CD4-positive, alpha-beta memory T cell (primary cell): ENCODE data around the gene BMP8B. TPM values are rescaled to one million over a fixed set of nuclear protein-coding genes. Genes with fewer than 3 reads are reported as not detected.
"Not testable (repeated sequence)": the region's sequence is repeated elsewhere in the genome, so short reads cannot be mapped to it uniquely, and the experiment has no call there.

Source experiments
- CTCF ChIA-PET: fragments of 350-600 bp; sonication (Branson Sonifier 250); formaldehyde crosslinking; loops from one replicate; lab custom pipeline; 2021; ENCODE audit warnings: inconsistent platforms; ENCODE audit not compliant: partially characterized antibody; lab: Charles Lee
- POLR2A ChIA-PET: fragments of 350-600 bp; sonication (Branson Sonifier 250); formaldehyde crosslinking; loops from one replicate; lab custom pipeline; 2021; ENCODE audit not compliant: partially characterized antibody; lab: Charles Lee
- DNase-seq, 5 donors: peaks; one replicate each; pipeline versions ENCODE4 v3.0.0 to v3.0.0-alpha.2; 2020 to 2022; ENCODE audit warnings: mixed read lengths in 1 of 5
- H3K27ac ChIP-seq: one replicate; pipeline ENCODE4 v1.7.0; 2013; ENCODE audit warnings: low read depth, low read length
- H3K27me3 ChIP-seq: 2 replicates; pipeline ENCODE4 v1.7.0; 2013; ENCODE audit warnings: mild to moderate bottlenecking, low read length, moderate library complexity; ENCODE audit not compliant: insufficient read depth
- H3K36me3 ChIP-seq: 2 replicates; pipeline ENCODE4 v1.7.0; 2013; ENCODE audit warnings: mild to moderate bottlenecking, low read length, moderate library complexity; ENCODE audit not compliant: insufficient read depth
- H3K4me1 ChIP-seq: 2 replicates; pipeline ENCODE4 v1.7.0; 2013; ENCODE audit warnings: mild to moderate bottlenecking, low read length, moderate library complexity; ENCODE audit not compliant: insufficient read depth
- H3K4me3 ChIP-seq, 2 donors: one replicate each; pipeline ENCODE4 v1.7.0; 2013; ENCODE audit warnings: low read length in 2 of 2, mild to moderate bottlenecking in 1 of 2
- H3K9me3 ChIP-seq, 2 donors: one replicate each; pipeline ENCODE4 v1.7.0; 2013; ENCODE audit warnings: low read length in 2 of 2, control low read depth in 1 of 2; ENCODE audit not compliant: control insufficient read depth in 1 of 2
- H3K27ac Mint-ChIP-seq, 7 donors: one replicate each; pipeline ENCODE4 v1.8.0; 2020 to 2021; ENCODE audit warnings: mixed read lengths in 7 of 7, mild to moderate bottlenecking in 6 of 7, inconsistent platforms in 3 of 7, moderate library complexity in 3 of 7
- H3K27me3 Mint-ChIP-seq, 2 donors: one replicate each; pipeline ENCODE4 v1.8.0; 2020 to 2021; ENCODE audit warnings: mixed read lengths in 2 of 2
- H3K36me3 Mint-ChIP-seq, 2 donors: one replicate each; pipeline ENCODE4 v1.8.0; 2020 to 2021; ENCODE audit warnings: mixed read lengths in 2 of 2, inconsistent platforms in 1 of 2, mild to moderate bottlenecking in 1 of 2
- H3K4me1 Mint-ChIP-seq, 4 donors: one replicate each; pipeline ENCODE4 v1.8.0; 2020 to 2021; ENCODE audit warnings: mixed read lengths in 4 of 4, mild to moderate bottlenecking in 1 of 4
- H3K4me3 Mint-ChIP-seq, 8 donors: one replicate each; pipeline ENCODE4 v1.8.0; 2020 to 2021; ENCODE audit warnings: mixed read lengths in 8 of 8, mild to moderate bottlenecking in 7 of 8, moderate library complexity in 6 of 8, inconsistent platforms in 3 of 8
- H3K9me3 Mint-ChIP-seq, 8 donors: one replicate each; pipeline ENCODE4 v1.8.0; 2020 to 2021; ENCODE audit warnings: mixed read lengths in 8 of 8, mild to moderate bottlenecking in 5 of 8, inconsistent platforms in 3 of 8, moderate library complexity in 1 of 8
- intact Hi-C: fragments of 100-400 bp; cut with micrococcal nuclease; formaldehyde crosslinking; loops from one replicate; pipeline ENCODE4 v1.15.1; 2023
- polyA plus RNA-seq, 2 donors: library from polyadenylated mRNA; unstranded; fragments of 300-500 nt; fragmentation: Illumina TruSeq; gene quantifications; one replicate each; pipeline ENCODE4 v1.2.3, GENCODE V29; 2021
- total RNA-seq, 2 experiments: library from RNA; stranded (reverse); gene quantifications; one replicate each; pipeline ENCODE4 v1.2.3, GENCODE V29; 2021

Gene BMP8B
- total and polyA plus RNA-seq, 4 experiments from 2014 or later = 0.03 to 0.99 (median 0.48) TPM

GRCh38 chr1:39823450-39823849, 34.8 kb upstream of the BMP8B start:
- H3K9me3 ChIP-seq, H3K4me1 Mint-ChIP-seq, H3K4me3 Mint-ChIP-seq, H3K36me3 ChIP-seq, H3K27me3 ChIP-seq, intact Hi-C loops, H3K4me1 ChIP-seq, H3K4me3 ChIP-seq, H3K27ac Mint-ChIP-seq, DNase-seq, H3K9me3 Mint-ChIP-seq, H3K36me3 Mint-ChIP-seq, H3K27ac ChIP-seq, POLR2A ChIA-PET: not testable (repeated sequence)
- CTCF ChIA-PET = interaction anchor here (1.0 kb wide), 1 partner anchor 21 kb away, joined by 3 read pairs; no protein-coding TSS in a partner anchor
- peaks cover 9 to 11% of the 10 kb centered on the region in 2 donors for H3K27me3 Mint-ChIP-seq

- Mint-ChIP-seq H3K27ac (no peak overlapping the region), H3K27me3 (peaks cover 7 to 9% of the 10 kb centered on the region in 2 donors), H3K9me3 (no peaks in the 10 kb centered on the region), H3K4me1 (peaks cover 2 to 6% (median 5%) of the 10 kb centered on the region in 4 donors), H3K36me3 (no peaks in the 10 kb centered on the region), H3K4me3 (no peak overlapping the region)
- no peaks in the 10 kb centered on the region for H3K27me3 ChIP-seq
- intact Hi-C loops = no loop called here
- H3K27ac ChIP-seq = no peak overlapping the region
- POLR2A ChIA-PET = interaction anchor here (0.7 kb wide), 1 partner anchor 80 kb away, joined by 3 read pairs; no protein-coding TSS in a partner anchor
- CTCF ChIA-PET = interaction anchor here (9.2 kb wide), 1 partner anchor 78 kb away, joined by 135 read pairs; the partner anchor contains the start of gene MYCL
- no peak overlapping the region for H3K4me3 ChIP-seq
- no peak for DNase-seq
- H3K36me3 ChIP-seq = no peaks in the 10 kb centered on the region
- peaks cover 7% of the 10 kb centered on the region for H3K4me1 ChIP-seq
- no peaks in the 10 kb centered on the region for H3K9me3 ChIP-seq
Measured at GRCh38 chr1:39822146-39822545, 33.5 kb upstream of the BMP8B start.

GRCh38 chr1:39819091-39819812, 30.6 kb upstream of the BMP8B start:
- no peak overlapping the region for H3K4me3 ChIP-seq
- no peak overlapping the region for H3K4me3 Mint-ChIP-seq
- H3K36me3 ChIP-seq = no peaks in the 10 kb centered on the region
- H3K9me3 Mint-ChIP-seq = no peaks in the 10 kb centered on the region
- no peaks in the 10 kb centered on the region for H3K27me3 ChIP-seq
- peaks cover 9 to 15% of the 10 kb centered on the region in 2 donors for H3K27me3 Mint-ChIP-seq
- intact Hi-C loops = no loop called here
- H3K27ac ChIP-seq = no peak overlapping the region
- peaks cover 2 to 13% (median 9%) of the 10 kb centered on the region in 4 donors for H3K4me1 Mint-ChIP-seq
- peaks cover 8% of the 10 kb centered on the region for H3K4me1 ChIP-seq
- no peaks in the 10 kb centered on the region for H3K9me3 ChIP-seq
- POLR2A ChIA-PET = interaction anchor here (1.7 kb wide), 1 partner anchor 27 kb away, joined by 11 read pairs; no protein-coding TSS in a partner anchor
- no peak for DNase-seq
- CTCF ChIA-PET = interaction anchor here (0.6 to 9.2 kb wide), 6 partner anchors 20 to 207 kb away, joined by 3 to 135 read pairs (median 14); partner anchors contain the start of gene MYCL
- no peaks in the 10 kb centered on the region for H3K36me3 Mint-ChIP-seq
- H3K27ac Mint-ChIP-seq = no peak overlapping the region

GRCh38 chr1:39818482-39818881, 29.8 kb upstream of the BMP8B start:
- Histone ChIP-seq H3K9me3 (no peaks in the 10 kb centered on the region), H3K36me3 (no peaks in the 10 kb centered on the region), H3K27me3 (no peaks in the 10 kb centered on the region), H3K4me1 (peaks cover 8% of the 10 kb centered on the region), H3K27ac (no peak overlapping the region), H3K4me3 (no peak overlapping the region)
- peak overlapping the region in 1 of 7 donors; percentile 19 for H3K27ac Mint-ChIP-seq
- H3K9me3 Mint-ChIP-seq = no peaks in the 10 kb centered on the region
- peaks cover 2 to 13% (median 9%) of the 10 kb centered on the region in 4 donors for H3K4me1 Mint-ChIP-seq
- intact Hi-C loops = no loop called here
- CTCF ChIA-PET = interaction anchor here (0.7 to 9.2 kb wide), 13 partner anchors 16 to 212 kb away, joined by 3 to 135 read pairs (median 5); partner anchors contain the start of genes MYCL and TRIT1
- POLR2A ChIA-PET = interaction anchor here (1.5 to 3.1 kb wide), 3 partner anchors 27 to 83 kb away, joined by 3 to 21 read pairs (median 11); partner anchors contain the start of gene MYCL
- H3K36me3 Mint-ChIP-seq = no peaks in the 10 kb centered on the region
- no peak overlapping the region for H3K4me3 Mint-ChIP-seq
- no peak for DNase-seq
- H3K27me3 Mint-ChIP-seq = peaks cover 9 to 15% of the 10 kb centered on the region in 2 donors

GRCh38 chr1:39817091-39817932, 28.6 kb upstream of the BMP8B start:
- DNase-seq = peak; percentile 52 to 88 (median 76)
- intact Hi-C loops = loop anchor here (1.0 to 2.0 kb wide), 4 partner anchors 28 to 215 kb away; partner anchors contain the start of gene TRIT1
- Histone ChIP-seq H3K4me3 (peak overlapping the region in 1 of 2 donors; percentile 36), H3K27ac (peak overlapping the region; percentile 11)
- not testable (repeated sequence) for H3K36me3 Mint-ChIP-seq, H3K9me3 ChIP-seq, H3K27me3 ChIP-seq, H3K9me3 Mint-ChIP-seq, H3K36me3 ChIP-seq, H3K4me1 ChIP-seq
- H3K4me3 Mint-ChIP-seq = peak overlapping the region; percentile 38 to 91 (median 83)
- ChIA-PET POLR2A (interaction anchor here (0.7 to 3.1 kb wide), 6 partner anchors 29 to 222 kb away, joined by 3 to 21 read pairs (median 3); partner anchors contain the start of genes MYCL and TRIT1), CTCF (interaction anchor here (0.6 to 9.2 kb wide), 28 partner anchors 10 to 283 kb away, joined by 3 to 135 read pairs (median 4); partner anchors contain the start of genes MYCL and TRIT1)
- peaks cover 9 to 16% of the 10 kb centered on the region in 2 donors for H3K27me3 Mint-ChIP-seq
- H3K4me1 Mint-ChIP-seq = peaks cover 2 to 13% (median 9%) of the 10 kb centered on the region in 4 donors
- H3K27ac Mint-ChIP-seq = peak overlapping the region; percentile 69 to 96 (median 93)

- Histone ChIP-seq H3K36me3 (no peaks in the 10 kb centered on the region), H3K9me3 (no peaks in the 10 kb centered on the region), H3K4me1 (peaks cover 8% of the 10 kb centered on the region), H3K27me3 (no peaks in the 10 kb centered on the region), H3K27ac (no peak overlapping the region), H3K4me3 (peak overlapping the region in 1 of 2 donors; percentile 36)
- Mint-ChIP-seq H3K4me1 (peaks cover 2 to 13% (median 9%) of the 10 kb centered on the region in 4 donors), H3K4me3 (peak overlapping the region; percentile 53 to 91 (median 83)), H3K36me3 (no peaks in the 10 kb centered on the region), H3K27me3 (peaks cover 9 to 16% of the 10 kb centered on the region in 2 donors), H3K27ac (peak overlapping the region in 4 of 7 donors; percentile 19 to 93 (median 64)), H3K9me3 (no peaks in the 10 kb centered on the region)
- CTCF ChIA-PET = interaction anchor here (0.6 to 9.2 kb wide), 26 partner anchors 11 to 222 kb away, joined by 3 to 135 read pairs (median 6); partner anchors contain the start of gene MYCL
- intact Hi-C loops = loop anchor here (1.0 to 2.0 kb wide), 4 partner anchors 29 to 216 kb away; partner anchors contain the start of gene TRIT1
- DNase-seq = peak; percentile 25 to 64 (median 51)
- POLR2A ChIA-PET = interaction anchor here (1.1 to 3.1 kb wide), 2 partner anchors 67 to 85 kb away, joined by 3 to 21 read pairs; partner anchors contain the start of genes MYCL and TRIT1
Measured at GRCh38 chr1:39816415-39817090, 27.9 kb upstream of the BMP8B start.
